Coronary artery (tissue), 2 donors: ENCODE results near the gene KIAA1755.

ENCODE experiments used
- DNase-seq: peaks from one replicate; pipeline ENCODE4 v3.0.0-alpha.2; 2017; ENCODE audit warnings: low spot score
- H3K27ac ChIP-seq, 2 donors: fragments of 200-600 bp; sonication (generic); one replicate each; pipeline ENCODE4 v1.5.1; 2016 to 2019
- H3K4me3 ChIP-seq: fragments of 200-600 bp; sonication (generic); 2 replicates; pipeline ENCODE4 v1.5.1; 2016; ENCODE audit warnings: mild to moderate bottlenecking, moderate library complexity
- TF ChIP-seq, protein P1 (sequence below): fragments of 200-600 bp; sonication (generic); IDR thresholded peaks from one replicate; pipeline ENCODE4 v1.5.1; 2019; ENCODE audit warnings: antibody characterized with exemption

Gene KIAA1755

DNA sequence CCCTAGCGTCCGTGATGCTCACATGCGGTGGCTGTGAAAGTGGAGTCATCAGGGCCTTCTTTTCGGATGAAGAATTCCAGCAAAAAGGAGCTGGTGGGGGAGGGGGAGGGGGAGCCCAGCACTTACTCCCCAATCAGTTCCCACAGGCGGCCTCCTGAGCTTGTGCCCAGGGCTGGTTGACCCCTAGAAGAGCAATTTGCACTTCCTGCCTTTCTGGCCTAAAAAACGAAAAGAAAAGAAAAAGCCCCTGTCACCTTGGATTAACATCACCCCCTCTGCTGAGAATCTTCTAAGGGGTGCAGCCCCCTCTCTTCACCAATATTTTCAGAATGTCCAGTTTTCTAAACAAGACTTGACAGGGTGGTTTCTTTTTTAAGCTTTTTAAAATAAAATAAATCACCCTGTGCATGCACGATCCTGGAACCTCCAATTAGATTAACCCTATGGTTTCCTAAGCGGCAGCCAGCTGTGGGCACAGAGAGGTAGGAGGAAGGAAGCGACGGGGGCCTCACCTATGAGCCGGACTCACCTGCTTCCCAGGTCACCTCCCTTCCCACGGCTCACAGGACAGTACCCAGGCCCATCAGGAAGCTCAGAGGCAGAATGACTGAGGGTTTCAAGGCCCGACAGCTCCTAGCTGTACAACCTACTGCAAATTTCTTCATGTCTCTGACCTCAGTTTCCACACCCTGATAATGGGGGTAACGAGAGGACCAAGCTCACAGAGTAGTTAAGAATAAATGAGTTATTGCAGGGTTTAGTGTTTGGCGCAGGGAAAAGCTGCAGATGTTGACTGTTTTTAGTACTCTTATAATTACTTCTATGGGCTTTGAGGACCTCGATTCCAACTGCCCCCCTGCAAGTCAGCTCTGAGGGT lies 85.0 kb downstream of the KIAA1755 start:
- DNase-seq = no peak
- H3K4me3 ChIP-seq = no peak overlapping the region
- TF ChIP-seq, protein P1, sequence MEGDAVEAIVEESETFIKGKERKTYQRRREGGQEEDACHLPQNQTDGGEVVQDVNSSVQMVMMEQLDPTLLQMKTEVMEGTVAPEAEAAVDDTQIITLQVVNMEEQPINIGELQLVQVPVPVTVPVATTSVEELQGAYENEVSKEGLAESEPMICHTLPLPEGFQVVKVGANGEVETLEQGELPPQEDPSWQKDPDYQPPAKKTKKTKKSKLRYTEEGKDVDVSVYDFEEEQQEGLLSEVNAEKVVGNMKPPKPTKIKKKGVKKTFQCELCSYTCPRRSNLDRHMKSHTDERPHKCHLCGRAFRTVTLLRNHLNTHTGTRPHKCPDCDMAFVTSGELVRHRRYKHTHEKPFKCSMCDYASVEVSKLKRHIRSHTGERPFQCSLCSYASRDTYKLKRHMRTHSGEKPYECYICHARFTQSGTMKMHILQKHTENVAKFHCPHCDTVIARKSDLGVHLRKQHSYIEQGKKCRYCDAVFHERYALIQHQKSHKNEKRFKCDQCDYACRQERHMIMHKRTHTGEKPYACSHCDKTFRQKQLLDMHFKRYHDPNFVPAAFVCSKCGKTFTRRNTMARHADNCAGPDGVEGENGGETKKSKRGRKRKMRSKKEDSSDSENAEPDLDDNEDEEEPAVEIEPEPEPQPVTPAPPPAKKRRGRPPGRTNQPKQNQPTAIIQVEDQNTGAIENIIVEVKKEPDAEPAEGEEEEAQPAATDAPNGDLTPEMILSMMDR = no peak
- H3K27ac ChIP-seq = no peak overlapping the region

DNA sequence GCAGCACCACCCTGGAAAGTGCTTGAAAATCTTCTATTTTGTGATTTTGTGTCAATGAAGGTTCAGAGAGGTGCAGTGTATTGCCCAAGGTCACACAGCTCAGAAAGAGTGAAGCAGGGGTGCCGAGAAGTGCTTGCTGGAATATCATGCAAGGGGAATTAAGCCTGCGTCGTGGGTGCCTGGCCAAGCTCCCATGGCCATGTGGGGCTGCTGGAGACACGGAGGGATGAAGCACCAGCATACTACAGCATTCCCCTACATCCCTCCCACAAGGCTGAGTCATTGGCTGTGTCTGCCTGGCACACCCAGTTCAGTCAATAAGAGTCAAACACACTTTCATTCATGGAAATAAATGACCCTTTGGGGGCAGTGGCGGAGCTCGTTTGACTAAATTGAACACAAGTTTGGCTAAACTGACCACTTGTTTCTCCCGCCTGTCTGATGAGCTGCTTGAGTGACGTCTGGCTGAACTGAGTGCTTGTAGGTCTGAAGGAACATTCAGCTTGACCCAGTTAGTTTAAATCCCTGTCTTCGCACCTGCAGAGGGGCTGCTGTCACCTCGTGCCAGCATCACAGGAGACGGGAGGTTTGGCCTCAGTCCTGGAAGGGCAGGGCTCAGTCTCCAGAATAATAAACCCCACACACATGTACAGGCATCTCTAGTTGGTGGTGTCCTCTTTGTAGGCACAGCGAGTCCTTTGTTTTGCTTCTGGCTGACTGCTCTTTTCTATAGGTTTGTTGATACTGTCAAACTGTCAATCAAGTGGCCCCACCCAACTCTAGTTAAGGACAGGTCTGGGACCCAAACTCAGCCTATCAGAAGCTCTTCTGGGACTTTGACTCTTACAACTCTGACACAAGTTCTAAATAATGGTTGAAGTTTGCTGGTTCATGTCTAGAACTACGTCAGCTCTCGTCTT lies 87.0 kb downstream of the KIAA1755 start:
- peak; percentile 94 for DNase-seq
- peak overlapping the region; percentile 54 to 76 for H3K27ac ChIP-seq
- TF ChIP-seq, protein P1 = no peak

DNA sequence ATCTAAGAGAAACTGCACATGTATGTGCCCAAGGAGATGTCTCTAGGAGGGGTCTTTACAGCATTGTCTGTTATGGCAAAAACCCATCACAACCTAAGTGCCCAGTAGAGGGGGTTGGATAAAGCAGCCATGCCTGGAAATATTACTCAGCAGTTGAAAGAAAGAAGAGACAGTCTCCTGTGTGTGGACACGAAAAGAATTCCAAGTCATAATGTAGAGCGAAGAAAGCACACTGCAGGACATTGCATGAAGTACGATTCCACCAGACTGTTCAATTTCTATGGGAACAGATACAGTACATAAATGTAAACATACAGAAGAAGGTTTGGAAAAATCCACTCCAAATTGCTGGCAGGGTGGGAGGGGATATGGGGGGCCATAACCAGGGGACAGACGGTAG lies 88.1 kb downstream of the KIAA1755 start:
- Histone ChIP-seq H3K4me3 (no peak overlapping the region), H3K27ac (peak overlapping the region in 1 of 2 donors; percentile 67)
- TF ChIP-seq, protein P1 = no peak
- no peak for DNase-seq

More for the DNA sequence above, 87.0 kb downstream of the KIAA1755 start:
- H3K4me3 ChIP-seq = no peak overlapping the region

DNA sequence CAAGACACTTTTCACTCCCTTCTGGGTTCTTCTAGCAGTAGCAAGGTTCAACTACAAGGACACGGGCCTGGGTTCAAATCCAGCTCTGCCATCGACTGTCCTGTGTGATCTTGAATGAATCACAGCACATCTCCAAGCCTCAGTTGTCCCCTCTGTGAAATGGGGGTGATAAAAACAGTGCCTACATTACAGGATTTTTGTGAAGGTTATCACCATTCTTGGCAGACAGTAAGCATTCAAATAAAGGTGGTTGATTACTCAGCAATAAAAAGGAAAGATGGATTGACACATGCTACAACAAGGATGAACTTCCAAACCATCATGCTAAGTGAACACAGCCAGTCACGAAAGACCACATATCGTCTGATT lies 88.9 kb downstream of the KIAA1755 start:
- H3K27ac ChIP-seq = peak overlapping the region; percentile 94 to 96
- no peak for DNase-seq
- H3K4me3 ChIP-seq = no peak overlapping the region
- TF ChIP-seq, protein P1 = no peak

DNA sequence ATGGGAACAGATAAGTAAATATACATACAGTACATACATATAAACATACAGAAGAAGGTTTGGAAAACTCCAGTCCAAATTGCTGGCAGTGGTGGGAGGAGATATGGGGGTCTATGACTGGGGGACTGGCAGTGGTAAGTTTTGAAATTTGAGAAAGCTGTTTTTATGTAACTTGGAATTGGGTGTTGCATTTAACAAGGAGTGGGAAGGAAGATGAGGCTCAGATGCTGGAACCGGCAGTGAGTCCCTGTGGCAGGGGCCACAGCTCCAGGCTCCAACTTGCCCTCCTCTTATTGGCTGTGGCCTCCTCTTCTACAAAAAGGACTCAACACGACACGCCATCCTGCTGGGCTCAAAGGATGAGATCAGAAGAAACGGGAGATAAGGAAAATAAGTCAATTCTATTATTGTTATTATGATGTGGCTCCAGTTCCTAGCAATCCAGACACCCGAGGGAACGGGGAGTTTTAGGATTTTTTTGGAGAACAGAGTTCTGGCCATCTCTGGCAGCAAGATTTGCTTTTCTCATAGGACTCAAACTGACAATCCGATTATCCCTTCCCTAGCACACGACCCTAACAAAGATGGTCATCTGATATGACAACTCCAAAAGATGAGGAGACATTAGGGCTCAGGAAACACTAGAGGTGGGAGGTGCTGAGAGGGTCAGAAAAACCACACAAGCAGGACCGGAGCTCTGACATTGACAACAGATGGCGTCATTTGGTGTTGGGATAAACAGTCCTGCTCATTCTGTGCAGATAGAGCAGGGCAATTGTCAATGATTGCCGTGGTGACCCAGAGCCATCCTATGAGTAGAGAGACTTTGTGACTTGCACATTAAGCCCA lies 89.5 kb downstream of the KIAA1755 start:
- Histone ChIP-seq H3K4me3 (no peak overlapping the region), H3K27ac (peak overlapping the region; percentile 94 to 96)
- no peak for DNase-seq
- TF ChIP-seq, protein P1 = no peak

- DNase-seq = no peak
- TF ChIP-seq, protein P1 = no peak
- H3K27ac ChIP-seq = peak overlapping the region; percentile 94 to 96
These were observed 90.2 kb downstream of the KIAA1755 start for GRCh38 chr20:38170219-38170825.

More at GRCh38 chr20:38170219-38170825, 90.2 kb downstream of the KIAA1755 start:
- no peak overlapping the region for H3K4me3 ChIP-seq
